ENCODE measurements around the gene PKDREJ. TPM values are rescaled to one million over a fixed set of nuclear protein-coding genes. Genes with fewer than 3 reads are reported as not detected.

Gene PKDREJ
- total RNA-seq, 1 experiment from 2014 or later: not detected

DNA sequence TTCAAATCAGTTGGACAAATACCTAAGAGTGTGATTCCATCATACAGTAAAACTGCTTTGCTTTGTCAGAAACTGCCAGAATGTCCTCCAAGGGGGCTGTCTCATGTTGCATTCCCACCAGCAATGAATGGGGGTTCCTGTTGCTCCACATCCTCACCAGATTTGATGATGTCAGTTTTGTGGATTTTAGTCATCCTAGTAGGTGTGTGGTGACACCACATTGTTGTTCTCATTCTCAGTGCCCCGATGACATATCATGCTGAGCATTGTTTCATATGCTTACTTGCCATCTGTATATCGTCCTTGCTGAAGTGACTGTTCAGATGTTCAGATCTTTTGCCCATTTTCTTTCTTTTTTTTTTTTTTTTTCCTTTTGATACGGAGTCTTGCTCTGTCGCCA lies 50.1 kb downstream of the PKDREJ start:
- peaks cover 7% of the 10 kb centered on the region; the same call in 1 of the 2 replicates for H3K36me3 ChIP-seq (ENCODE audit: insufficient read depth, low read length)
- H3K4me1 ChIP-seq (ENCODE audit: low read length): no peaks in the 10 kb centered on the region
- H2AFZ ChIP-seq (ENCODE audit: low read length): no peak overlapping the region
- no peaks in the 10 kb centered on the region for H3K27me3 ChIP-seq (ENCODE audit: low read length)
- H3K4me3 ChIP-seq (ENCODE audit: low read length): no peak overlapping the region
- H3K9me3 ChIP-seq (ENCODE audit: low read length): no peaks in the 10 kb centered on the region
- H3K9me2 ChIP-seq (replicated peaks; ENCODE audit: insufficient read depth, low read length): no peaks in the 10 kb centered on the region
- H4K20me1 ChIP-seq (ENCODE audit: insufficient read depth, low read depth, low read length): no peaks in the 10 kb centered on the region
- DNase-seq: no peak
- H3K9ac ChIP-seq (ENCODE audit: low read length): no peak overlapping the region
- H3K79me2 ChIP-seq (ENCODE audit: low read length): no peaks in the 10 kb centered on the region
- H3K4me2 ChIP-seq (ENCODE audit: low read depth, low read length, poor library complexity, severe bottlenecking): no peak overlapping the region
- H3K27ac ChIP-seq (ENCODE audit: low read length): no peak overlapping the region

DNA sequence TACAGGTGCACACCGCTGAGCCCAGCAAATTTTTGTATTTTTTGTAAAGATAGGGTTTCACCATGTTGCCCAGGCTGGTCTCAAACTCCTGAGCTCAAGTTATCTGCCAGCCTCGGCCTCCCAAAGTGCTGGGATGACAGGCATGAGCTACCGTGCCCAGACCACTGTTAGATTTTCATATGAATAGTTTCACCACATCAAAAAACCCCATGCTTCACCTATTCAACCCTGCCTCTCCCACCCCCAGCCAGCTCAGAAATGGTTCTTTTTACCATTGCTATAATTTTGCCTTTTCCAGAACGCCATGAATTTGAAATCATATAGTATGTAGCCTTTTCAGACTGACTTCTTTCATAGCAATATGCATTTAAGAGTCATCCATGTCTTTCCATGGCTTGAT lies 50.9 kb downstream of the PKDREJ start:
- Histone ChIP-seq H4K20me1 (ENCODE audit: insufficient read depth, low read depth, low read length) (no peaks in the 10 kb centered on the region), H3K9ac (ENCODE audit: low read length) (no peak overlapping the region), H3K4me2 (ENCODE audit: low read depth, low read length, poor library complexity, severe bottlenecking) (no peak overlapping the region), H3K9me3 (ENCODE audit: low read length) (no peaks in the 10 kb centered on the region), H3K4me1 (ENCODE audit: low read length) (no peaks in the 10 kb centered on the region), H3K9me2 (replicated peaks; ENCODE audit: insufficient read depth, low read length) (no peaks in the 10 kb centered on the region), H3K79me2 (ENCODE audit: low read length) (no peaks in the 10 kb centered on the region), H2AFZ (ENCODE audit: low read length) (no peak overlapping the region), H3K36me3 (ENCODE audit: insufficient read depth, low read length) (peaks cover 7% of the 10 kb centered on the region; the same call in 1 of the 2 replicates), H3K27me3 (ENCODE audit: low read length) (no peaks in the 10 kb centered on the region), H3K4me3 (ENCODE audit: low read length) (no peak overlapping the region), H3K27ac (ENCODE audit: low read length) (no peak overlapping the region)
- no peak for DNase-seq

DNA sequence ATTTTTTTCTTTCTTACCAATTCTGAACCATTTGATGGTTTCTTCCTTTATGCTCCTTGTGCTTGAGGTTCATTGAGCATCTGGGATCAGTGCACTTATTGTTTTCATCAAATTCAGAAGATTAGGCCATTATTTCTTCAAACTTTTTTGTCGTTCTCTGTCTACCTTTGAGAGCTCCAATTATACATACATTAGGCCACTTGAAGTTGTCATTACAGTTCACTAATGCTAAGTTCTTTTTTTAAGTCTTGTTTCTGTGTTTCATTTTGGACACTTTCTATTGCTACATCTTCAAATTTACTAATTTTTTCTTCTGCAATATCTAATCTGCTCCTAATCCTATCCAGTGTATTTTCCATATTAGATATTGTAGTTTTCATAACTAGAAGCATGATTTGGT lies 53.9 kb downstream of the PKDREJ start:
- no peak overlapping the region for H2AFZ ChIP-seq (ENCODE audit: low read length)
- no peaks in the 10 kb centered on the region for H3K27me3 ChIP-seq (ENCODE audit: low read length)
- no peaks in the 10 kb centered on the region for H3K79me2 ChIP-seq (ENCODE audit: low read length)
- H3K4me2 ChIP-seq (ENCODE audit: low read depth, low read length, poor library complexity, severe bottlenecking): no peak overlapping the region
- no peak for DNase-seq
- H3K4me1 ChIP-seq (ENCODE audit: low read length): no peaks in the 10 kb centered on the region
- H3K36me3 ChIP-seq (ENCODE audit: insufficient read depth, low read length): peaks cover 11% of the 10 kb centered on the region
- H3K9ac ChIP-seq (ENCODE audit: low read length): no peak overlapping the region
- H4K20me1 ChIP-seq (ENCODE audit: insufficient read depth, low read depth, low read length): no peaks in the 10 kb centered on the region
- H3K27ac ChIP-seq (ENCODE audit: low read length): no peak overlapping the region
- H3K4me3 ChIP-seq (ENCODE audit: low read length): no peak overlapping the region
- no peaks in the 10 kb centered on the region for H3K9me3 ChIP-seq (ENCODE audit: low read length)
- no peaks in the 10 kb centered on the region for H3K9me2 ChIP-seq (replicated peaks; ENCODE audit: insufficient read depth, low read length)

Other genes with a start within 250 kb of the PKDREJ start
- gene PPARA, start 112.8 kb downstream of the PKDREJ start, total RNA-seq (2014; rRNA removed; shearing (Covaris generic); ENCODE audit: low replicate concordance): 18.3 and 23.5 TPM in 2 replicates
- 9.8 and 20.7 TPM in 2 replicates for gene CDPF1, start 13.1 kb downstream of the PKDREJ start, total RNA-seq (2014; rRNA removed; shearing (Covaris generic); ENCODE audit: low replicate concordance)
- 21.9 and 23.3 TPM in 2 replicates for gene TTC38, start 4.7 kb upstream of the PKDREJ start, total RNA-seq (2014; rRNA removed; shearing (Covaris generic); ENCODE audit: low replicate concordance)
- 15.3 TPM in 2 replicates for gene GTSE1, start 33.5 kb upstream of the PKDREJ start, total RNA-seq (2014; rRNA removed; shearing (Covaris generic); ENCODE audit: low replicate concordance)
- 48.4 and 61.0 TPM in 2 replicates for gene TRMU, start 72.4 kb upstream of the PKDREJ start, total RNA-seq (2014; rRNA removed; shearing (Covaris generic); ENCODE audit: low replicate concordance)

Measured in Karpas-422 (cell line).